RWPE2 (cell line): ENCODE data around the gene COL4A2.

Source experiments
- ATAC-seq: fragments of 200-7000 bp; cut with Tn5 transposase; 3 replicates; pipeline ENCODE4 v1.9.1; 2021; ENCODE audit warnings: low read depth
- DNase-seq: peaks from one replicate; pipeline ENCODE4 v3.0.0-alpha.2; 2020; ENCODE audit warnings: low spot score
- H3K27ac ChIP-seq: fragments of 450-650 bp; 2 replicates; pipeline ENCODE4 v1.5.1; 2017; ENCODE audit warnings: mild to moderate bottlenecking; ENCODE audit not compliant: poor library complexity, severe bottlenecking
- H3K27me3 ChIP-seq: fragments of 250-450 bp; sonication (Bioruptor Pico); 2 replicates; pipeline ENCODE4 v1.5.1; 2021; ENCODE audit warnings: mild to moderate bottlenecking, moderate library complexity; ENCODE audit not compliant: insufficient read depth, poor library complexity, severe bottlenecking
- H3K36me3 ChIP-seq: fragments of 250-450 bp; sonication (Bioruptor Pico); 2 replicates; pipeline ENCODE4 v1.5.1; 2020; ENCODE audit warnings: low read depth, mild to moderate bottlenecking, moderate library complexity
- H3K4me1 ChIP-seq: fragments of 250-450 bp; sonication (Bioruptor Pico); 2 replicates; pipeline ENCODE4 v1.5.1; 2021; ENCODE audit warnings: mild to moderate bottlenecking, moderate library complexity; ENCODE audit not compliant: insufficient read depth, poor library complexity, severe bottlenecking
- H3K4me3 ChIP-seq: fragments of 250-450 bp; sonication (Bioruptor Pico); 2 replicates; pipeline ENCODE4 v1.5.1; 2021; ENCODE audit warnings: mild to moderate bottlenecking, moderate library complexity; ENCODE audit not compliant: severe bottlenecking
- H3K9me3 ChIP-seq: fragments of 250-450 bp; sonication (Bioruptor Pico); 2 replicates; pipeline ENCODE4 v1.5.1; 2021; ENCODE audit warnings: mild to moderate bottlenecking, moderate library complexity; ENCODE audit not compliant: severe bottlenecking
- CTCF ChIP-seq: fragments of 450-650 bp; IDR thresholded peaks from one replicate; pipeline ENCODE4 v1.5.1; 2017; ENCODE audit warnings: mild to moderate bottlenecking, moderate library complexity; ENCODE audit not compliant: poor library complexity, severe bottlenecking

COL4A2 gene

GRCh38 chr13:110354715-110355473, 47.8 kb downstream of the COL4A2 start:
- no peaks in the 10 kb centered on the region for H3K9me3 ChIP-seq
- TF ChIP-seq CTCF, result no peak
- ATAC-seq (no peak), DNase-seq (no peak)
- peak overlapping the region; percentile 99 for H3K27ac ChIP-seq
- H3K36me3 ChIP-seq, result peaks cover 31% of the 10 kb centered on the region
- H3K4me1 ChIP-seq, result peaks cover 5% of the 10 kb centered on the region
- H3K4me3 ChIP-seq, result no peak overlapping the region
- no peaks in the 10 kb centered on the region for H3K27me3 ChIP-seq

- DNase-seq, result no peak
- Histone ChIP-seq H3K27ac (no peak overlapping the region), H3K4me3 (no peak overlapping the region)
These were observed 49.3 kb downstream of the COL4A2 start for GRCh38 chr13:110356362-110356761.

GRCh38 chr13:110358381-110358780, 51.3 kb downstream of the COL4A2 start:
- Histone ChIP-seq H3K4me3 (no peak overlapping the region), H3K27me3 (no peaks in the 10 kb centered on the region), H3K4me1 (peaks cover 5% of the 10 kb centered on the region), H3K9me3 (no peaks in the 10 kb centered on the region), H3K27ac (no peak overlapping the region), H3K36me3 (peaks cover 59% of the 10 kb centered on the region)
- TF ChIP-seq CTCF, result no peak
- DNase-seq, result no peak
- no peak for ATAC-seq

More at GRCh38 chr13:110356362-110356761, 49.3 kb downstream of the COL4A2 start:
- no peaks in the 10 kb centered on the region for H3K27me3 ChIP-seq
- no peak for ATAC-seq
- H3K36me3 ChIP-seq, result peaks cover 43% of the 10 kb centered on the region
- H3K4me1 ChIP-seq, result peaks cover 5% of the 10 kb centered on the region
- no peaks in the 10 kb centered on the region for H3K9me3 ChIP-seq
- TF ChIP-seq CTCF, result no peak

GRCh38 chr13:110359840-110360301, 52.8 kb downstream of the COL4A2 start:
- no peak overlapping the region for H3K27ac ChIP-seq
- no peak for TF ChIP-seq CTCF
- no peak for DNase-seq
- no peaks in the 10 kb centered on the region for H3K4me1 ChIP-seq
- H3K4me3 ChIP-seq, result no peak overlapping the region
- peaks cover 67% of the 10 kb centered on the region for H3K36me3 ChIP-seq
- no peak for ATAC-seq
- H3K27me3 ChIP-seq, result no peaks in the 10 kb centered on the region
- H3K9me3 ChIP-seq, result no peaks in the 10 kb centered on the region

- Histone ChIP-seq H3K4me3 (no peak overlapping the region), H3K27me3 (no peaks in the 10 kb centered on the region), H3K9me3 (no peaks in the 10 kb centered on the region), H3K36me3 (peaks cover 70% of the 10 kb centered on the region), H3K27ac (no peak overlapping the region), H3K4me1 (no peaks in the 10 kb centered on the region)
- DNase-seq (no peak), ATAC-seq (no peak)
- no peak for TF ChIP-seq CTCF
These were observed 53.5 kb downstream of the COL4A2 start for GRCh38 chr13:110360598-110360997.
